T-helper 2 cell (primary cell): ENCODE measurements around the gene ZIM2.

Experiments used
- DNase-seq, 5 experiments: peaks; one replicate each; pipeline versions ENCODE4 v3.0.0 to v3.0.0-alpha.2; 2012 to 2022

Gene ZIM2

GRCh38 chr19:56838909-56839651 lies 1.4 kb downstream of the ZIM2 start:
- DNase-seq = peak in 2 of 5 experiments; percentile 17 to 38

GRCh38 chr19:56838024-56838908 lies 2.3 kb downstream of the ZIM2 start:
- DNase-seq = peak in 1 of 5 experiments; percentile 8

- peak in 1 of 5 experiments; percentile 9 for DNase-seq
These were observed 3.0 kb downstream of the ZIM2 start for GRCh38 chr19:56837492-56838023.

GRCh38 chr19:56837004-56837403 lies 3.5 kb downstream of the ZIM2 start:
- DNase-seq = no peak

GRCh38 chr19:56836059-56836458 lies 4.5 kb downstream of the ZIM2 start:
- DNase-seq = no peak

- no peak for DNase-seq
These were observed 5.1 kb downstream of the ZIM2 start for GRCh38 chr19:56835401-56835800.

GRCh38 chr19:56834564-56835375 lies 5.8 kb downstream of the ZIM2 start:
- DNase-seq = no peak

- DNase-seq = no peak
These were observed 8.1 kb downstream of the ZIM2 start for GRCh38 chr19:56832352-56832928.

GRCh38 chr19:56831255-56831654 lies 9.3 kb downstream of the ZIM2 start:
- DNase-seq = no peak

- DNase-seq = no peak
These were observed 10.9 kb downstream of the ZIM2 start for GRCh38 chr19:56829596-56829995.

- no peak for DNase-seq
These were observed 12.8 kb downstream of the ZIM2 start for GRCh38 chr19:56827708-56828107.

GRCh38 chr19:56823956-56824355 lies 16.6 kb downstream of the ZIM2 start:
- DNase-seq = no peak

- DNase-seq = no peak
These were observed 17.1 kb downstream of the ZIM2 start for GRCh38 chr19:56823417-56823816.

- DNase-seq = no peak
These were observed 17.8 kb downstream of the ZIM2 start for GRCh38 chr19:56822755-56823154.

GRCh38 chr19:56821675-56822074 lies 18.9 kb downstream of the ZIM2 start:
- no peak for DNase-seq

- no peak for DNase-seq
These were observed 19.3 kb downstream of the ZIM2 start for GRCh38 chr19:56821209-56821608.

GRCh38 chr19:56819166-56819565 lies 21.4 kb downstream of the ZIM2 start:
- DNase-seq = no peak

GRCh38 chr19:56814656-56815055 lies 25.9 kb downstream of the ZIM2 start:
- DNase-seq = no peak

- no peak for DNase-seq
These were observed 27.0 kb downstream of the ZIM2 start for GRCh38 chr19:56813531-56813930.

- DNase-seq = no peak
These were observed 29.0 kb downstream of the ZIM2 start for GRCh38 chr19:56811480-56811879.

- no peak for DNase-seq
These were observed 30.3 kb downstream of the ZIM2 start for GRCh38 chr19:56810260-56810659.

GRCh38 chr19:56808717-56809392 lies 31.7 kb downstream of the ZIM2 start:
- DNase-seq = no peak
